Activated T-cell treated with anti-CD3 and anti-CD28 coated beads for 24 hours (primary cell): ENCODE data around the gene TMOD1.

ENCODE experiments used
- DNase-seq: peaks from one replicate; pipeline ENCODE4 v3.0.0-alpha.2; 2020; ENCODE audit warnings: low read depth

TMOD1 gene

DNA sequence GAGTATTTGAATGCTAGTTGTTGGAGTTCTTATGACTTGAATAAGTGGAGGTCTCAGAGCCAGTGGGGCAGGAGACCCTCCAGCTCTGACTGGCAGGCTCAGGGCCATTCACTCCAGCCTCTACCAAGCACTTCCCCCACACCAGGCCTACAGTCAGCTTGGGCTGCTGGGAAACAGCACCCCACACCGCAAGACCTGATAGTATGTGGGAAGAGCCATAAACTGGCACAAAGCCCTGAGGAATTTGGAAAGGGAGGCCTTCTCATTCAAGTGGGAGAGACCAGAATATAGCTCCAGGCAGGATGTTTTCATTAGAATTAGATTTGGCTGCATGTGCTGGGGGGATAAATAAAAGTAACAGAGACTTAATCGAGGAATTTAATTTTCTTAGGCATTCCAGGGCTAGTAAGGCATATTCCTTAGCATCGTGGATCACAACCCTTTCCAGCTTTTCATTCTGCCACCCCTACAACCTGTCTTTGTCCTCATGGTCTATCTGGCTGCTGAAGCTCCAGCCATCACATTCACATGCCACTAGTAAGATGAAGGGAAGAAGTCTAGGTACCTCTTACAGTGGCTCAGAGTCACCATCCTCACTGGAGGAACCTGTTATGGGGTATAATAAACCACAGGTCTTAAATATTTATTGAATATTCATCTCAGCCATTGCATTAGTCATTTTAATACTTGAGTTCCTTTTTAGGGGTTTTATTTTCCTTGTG is 47.5 kb downstream of the TMOD1 start:
- no peak for DNase-seq

DNA sequence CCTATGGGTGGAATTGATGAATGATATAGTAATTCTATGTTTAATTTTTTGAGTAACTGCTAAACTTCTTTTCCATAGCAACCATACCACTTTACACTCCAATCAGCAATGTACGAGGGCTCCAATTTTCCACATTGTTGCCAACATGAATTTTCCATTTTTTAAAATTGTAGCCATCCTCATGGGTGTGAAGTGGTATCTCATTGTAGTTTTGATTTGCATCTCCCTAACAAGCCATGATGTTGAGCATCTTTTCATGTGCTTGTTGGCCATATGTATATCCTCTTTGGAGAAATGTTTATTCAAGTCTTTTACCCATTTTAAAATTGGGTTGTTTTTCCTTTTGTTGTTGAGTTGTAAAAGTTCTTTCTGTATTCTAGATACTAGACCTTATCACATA is 48.9 kb downstream of the TMOD1 start:
- DNase-seq: no peak

DNA sequence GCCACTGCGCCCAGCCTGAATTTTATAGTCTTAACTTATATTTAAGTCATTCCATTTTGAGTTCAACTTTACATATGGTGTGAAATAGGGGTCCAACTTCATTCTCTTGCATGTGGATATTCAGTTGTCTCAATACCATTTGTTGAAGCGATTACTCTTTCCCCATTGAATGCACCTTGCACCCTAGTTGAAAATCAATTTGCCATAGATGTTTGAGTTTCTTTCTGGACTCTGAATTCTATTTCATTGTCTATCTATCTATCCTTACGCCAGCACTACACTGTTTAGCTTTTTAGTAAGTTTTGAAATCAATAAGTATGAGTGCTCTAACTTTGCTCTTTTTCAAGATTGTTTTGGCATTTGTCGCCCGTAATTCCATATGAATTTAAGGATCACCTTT is 49.8 kb downstream of the TMOD1 start:
- DNase-seq: no peak

- DNase-seq: no peak
These were observed 51.7 kb downstream of the TMOD1 start for GRCh38 chr9:97553141-97553540.

DNA sequence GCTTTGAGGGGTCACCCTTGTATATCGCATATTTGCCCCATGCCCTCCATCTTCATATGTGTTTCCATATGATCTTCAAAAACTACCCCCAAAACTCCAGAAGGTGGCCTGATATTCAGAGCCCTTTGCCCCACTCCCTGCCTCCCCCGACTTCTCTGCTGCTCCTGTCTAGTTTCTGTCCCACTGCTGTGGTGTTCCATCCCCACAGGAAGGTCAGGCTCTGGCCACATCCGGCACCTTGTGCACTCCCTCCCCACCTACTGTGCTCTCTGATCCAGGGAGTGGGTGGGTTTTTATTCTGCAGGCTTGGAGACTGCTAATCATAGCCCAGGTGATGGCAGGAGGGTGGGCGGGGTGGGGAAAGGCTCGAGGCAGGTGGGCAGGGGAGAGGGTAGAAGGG is 52.4 kb downstream of the TMOD1 start:
- DNase-seq: no peak

DNA sequence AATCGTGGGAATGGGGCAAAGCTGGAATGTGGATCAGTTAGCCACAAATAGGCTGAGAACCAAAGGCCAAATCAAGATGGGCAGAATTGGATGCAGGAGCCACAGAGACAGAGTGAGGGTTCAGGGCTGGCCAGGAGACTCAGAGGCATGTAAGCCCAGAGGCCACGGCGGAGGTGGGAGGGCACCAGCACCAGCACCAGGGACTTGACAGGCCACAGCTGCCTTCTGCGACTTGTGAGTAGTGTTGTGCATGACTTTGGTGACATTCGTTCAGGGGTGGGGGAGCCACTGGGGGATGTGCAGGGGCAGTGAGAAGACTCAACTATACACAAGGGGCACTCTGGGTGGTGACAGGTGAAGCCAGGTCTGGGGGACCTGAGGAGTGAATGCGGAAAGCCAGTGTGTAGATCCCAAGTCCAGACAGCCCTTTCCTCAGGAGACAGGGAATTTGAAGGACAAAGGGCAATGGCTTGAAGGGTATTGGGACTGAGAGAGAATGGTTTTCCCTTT is 53.2 kb downstream of the TMOD1 start:
- no peak for DNase-seq

GRCh38 chr9:97555164-97555563 is 53.7 kb downstream of the TMOD1 start:
- no peak for DNase-seq

- no peak for DNase-seq
These were observed 54.7 kb downstream of the TMOD1 start for GRCh38 chr9:97556036-97556720.

GRCh38 chr9:97556721-97557605 is 55.5 kb downstream of the TMOD1 start:
- no peak for DNase-seq

DNA sequence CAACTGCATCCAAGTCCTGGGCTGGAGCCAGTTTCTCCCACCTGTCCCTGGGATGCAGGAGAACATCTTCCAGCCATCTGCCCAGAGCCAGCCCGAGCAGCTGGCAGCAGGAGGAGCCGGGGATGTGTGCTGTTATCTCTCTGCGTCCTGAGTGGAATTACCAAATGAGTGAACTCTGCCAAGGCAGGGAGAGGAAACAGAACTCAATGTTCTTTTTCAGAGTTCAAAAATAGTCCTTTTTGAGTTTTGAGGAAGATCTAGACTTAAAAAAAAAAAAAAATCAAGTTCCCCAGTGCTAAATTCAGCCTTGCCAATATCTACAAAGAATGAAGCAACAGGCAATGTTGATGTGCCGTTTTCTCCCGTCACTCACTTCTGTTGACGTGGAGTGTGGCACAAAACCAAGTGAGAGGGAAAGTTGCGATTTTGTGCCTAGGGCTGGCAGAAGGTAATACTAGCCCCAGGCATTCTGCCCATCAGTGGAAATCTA is 56.2 kb downstream of the TMOD1 start:
- DNase-seq: no peak

- no peak for DNase-seq
These were observed 57.2 kb downstream of the TMOD1 start for GRCh38 chr9:97558701-97559101.

- no peak for DNase-seq
These were observed 57.6 kb downstream of the TMOD1 start for GRCh38 chr9:97559111-97559514.

GRCh38 chr9:97560154-97560553 is 58.7 kb downstream of the TMOD1 start:
- DNase-seq: no peak

DNA sequence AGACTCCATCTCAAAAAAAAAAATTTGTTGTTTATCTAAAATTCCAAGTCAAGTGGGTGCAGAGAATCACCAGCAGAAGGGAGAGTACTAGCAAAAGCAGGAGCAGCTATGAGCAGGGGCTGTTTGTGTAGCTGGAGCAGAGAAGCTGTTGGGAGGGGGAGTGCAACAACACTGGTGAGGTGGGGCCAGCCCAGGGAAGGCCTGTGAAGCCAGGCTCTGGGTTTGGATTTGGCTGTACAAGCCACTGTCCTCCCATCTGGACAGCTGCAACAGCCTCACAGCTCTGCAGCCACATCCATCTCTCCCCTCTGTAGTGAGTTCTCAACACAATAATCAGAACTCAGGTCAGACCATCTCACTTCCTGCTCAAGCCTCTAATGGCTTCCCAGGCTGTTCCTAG is 59.4 kb downstream of the TMOD1 start:
- DNase-seq: no peak

- no peak for DNase-seq
These were observed 60.0 kb downstream of the TMOD1 start for GRCh38 chr9:97561501-97561900.

DNA sequence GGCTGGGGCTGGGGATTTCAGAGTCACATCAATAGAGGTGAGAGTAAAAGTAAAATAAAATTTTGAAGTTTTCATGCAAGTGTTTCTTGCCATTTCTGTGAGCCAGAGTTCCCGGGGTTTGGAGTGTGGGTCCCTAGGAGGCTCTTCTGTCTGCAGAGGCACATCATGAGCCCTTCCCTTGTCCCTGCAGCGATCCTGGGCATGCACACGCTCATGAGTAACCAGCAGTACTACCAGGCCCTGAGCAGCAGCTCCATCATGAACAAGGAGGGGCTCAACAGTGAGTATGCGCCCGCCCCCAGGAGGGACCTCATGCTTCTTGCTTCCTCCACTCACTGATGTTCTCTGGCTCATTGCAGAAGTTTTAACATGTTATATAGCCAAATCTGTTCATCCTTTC is 61.1 kb downstream of the TMOD1 start:
- no peak for DNase-seq

- DNase-seq: no peak
These were observed 62.1 kb downstream of the TMOD1 start for GRCh38 chr9:97563458-97564135.

DNA sequence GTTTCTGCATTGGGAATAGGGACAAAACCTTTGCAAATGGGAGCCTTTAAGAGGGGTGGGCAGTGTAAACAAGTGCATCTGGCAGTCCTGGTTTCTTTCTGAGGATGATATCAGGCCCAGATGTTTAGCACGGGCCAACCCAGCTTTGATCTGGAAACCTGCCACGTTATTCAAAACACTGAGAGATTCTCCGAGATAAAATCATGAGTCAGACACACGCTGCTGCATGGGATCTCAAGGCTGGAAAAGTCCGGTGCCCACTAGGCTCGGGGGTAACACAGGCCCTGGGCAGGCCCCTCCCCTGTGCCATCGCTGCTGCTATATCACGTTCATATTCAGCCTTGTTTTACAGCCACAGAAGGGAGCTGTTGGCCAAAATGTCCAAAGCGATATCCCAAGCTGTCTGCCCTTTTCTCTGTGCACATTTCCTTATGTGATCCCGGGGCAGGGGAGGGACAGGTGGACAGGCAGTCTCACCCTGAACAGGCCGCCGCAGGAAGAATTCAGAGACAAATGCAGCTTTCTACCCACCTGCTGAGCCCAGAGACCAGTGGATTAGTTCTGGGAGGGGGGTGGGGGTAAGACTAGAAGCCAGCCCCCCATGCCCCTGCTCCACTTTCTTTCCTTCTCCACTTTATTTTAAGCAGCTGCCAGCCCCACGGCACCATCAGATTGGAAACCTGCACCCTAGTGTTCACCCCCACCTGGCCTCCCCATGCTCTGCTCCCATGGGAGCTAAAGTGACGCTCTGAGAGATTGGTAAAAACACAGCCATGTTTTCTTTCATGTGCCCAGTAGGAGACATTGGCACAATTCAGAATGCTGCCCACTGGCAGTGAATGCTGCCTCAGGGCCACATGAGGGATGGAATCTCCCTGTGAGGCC is 63.1 kb downstream of the TMOD1 start:
- no peak for DNase-seq

GRCh38 chr9:97565262-97565661 is 63.8 kb downstream of the TMOD1 start:
- DNase-seq: no peak

DNA sequence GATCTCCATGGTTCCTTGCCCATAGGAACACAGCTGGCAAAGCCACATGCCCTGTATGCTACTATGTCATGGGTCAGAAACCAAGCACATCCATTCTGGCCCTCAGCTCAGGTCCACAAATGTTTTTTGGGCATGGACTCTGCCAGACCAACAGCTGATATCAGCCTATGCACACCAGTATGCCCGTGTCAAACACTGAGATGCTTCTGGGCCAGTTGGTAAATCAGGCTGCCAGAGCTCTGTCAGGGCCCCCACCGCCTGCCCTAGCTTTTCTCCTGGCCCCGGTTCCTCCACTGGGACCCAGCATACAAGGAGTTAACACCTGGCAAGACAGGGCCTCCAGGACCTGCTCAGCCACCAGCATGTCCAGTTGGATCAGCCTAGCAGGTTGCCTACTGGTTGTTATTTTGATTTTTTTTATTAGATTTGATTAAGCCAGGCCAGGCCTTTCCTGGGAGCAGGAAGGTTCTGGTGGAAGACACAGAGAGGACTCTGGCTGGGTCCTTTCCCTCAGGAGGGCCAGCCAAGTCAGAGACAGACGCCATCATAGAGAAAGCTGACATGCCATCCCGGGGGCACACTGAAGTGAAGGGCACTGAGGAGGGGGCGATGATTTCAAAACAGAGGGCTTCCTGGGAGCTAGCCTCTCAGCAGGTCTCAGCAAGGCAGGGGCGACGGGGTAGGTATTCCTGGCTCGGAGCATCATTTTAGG is 65.9 kb downstream of the TMOD1 start:
- DNase-seq: no peak
